ENCODE results near the gene L3MBTL3. TPM values are rescaled to one million over a fixed set of nuclear protein-coding genes. Genes with fewer than 3 reads are reported as not detected.

L3MBTL3 gene
- total RNA-seq, 2 donors from 2014 or later, result 36.6 to 45.2 TPM

Other genes with a start within 250 kb of the L3MBTL3 start
- gene TMEM244, start 157.3 kb upstream of the L3MBTL3 start, total RNA-seq, result 1 to 10 TPM in 1 of 2 donors, not detected in 1; 1.2 TPM
- 10 to 100 TPM; 14.5 to 30.0 TPM for gene SAMD3, start 204.4 kb downstream of the L3MBTL3 start, total RNA-seq

Measured in T-helper 17 cell (primary cell).